Gastrocnemius medialis (tissue), 4 donors: ENCODE results near the gene PRR12.

ENCODE experiments used
- CTCF ChIP-seq, 5 experiments: fragments of 450-650 bp in 3 of 5; fragments of 200-600 bp in 2 of 5; sonication (generic) in 2 of 5; IDR thresholded peaks in 4 of 5; conservative IDR thresholded peaks in 1 of 5; 1 replicate in 4 of 5; 2 replicates in 1 of 5; pipeline ENCODE4 v1.5.1; 2016 to 2019; ENCODE audit warnings: antibody characterized with exemption in 5 of 5, mild to moderate bottlenecking in 3 of 5, moderate library complexity in 3 of 5
- POLR2A ChIP-seq, 2 donors: fragments of 450-650 bp; IDR thresholded peaks; one replicate each; pipeline ENCODE4 v1.6.1; 2017; ENCODE audit warnings: antibody characterized with exemption in 2 of 2, mild to moderate bottlenecking in 2 of 2, moderate library complexity in 2 of 2

DNA sequence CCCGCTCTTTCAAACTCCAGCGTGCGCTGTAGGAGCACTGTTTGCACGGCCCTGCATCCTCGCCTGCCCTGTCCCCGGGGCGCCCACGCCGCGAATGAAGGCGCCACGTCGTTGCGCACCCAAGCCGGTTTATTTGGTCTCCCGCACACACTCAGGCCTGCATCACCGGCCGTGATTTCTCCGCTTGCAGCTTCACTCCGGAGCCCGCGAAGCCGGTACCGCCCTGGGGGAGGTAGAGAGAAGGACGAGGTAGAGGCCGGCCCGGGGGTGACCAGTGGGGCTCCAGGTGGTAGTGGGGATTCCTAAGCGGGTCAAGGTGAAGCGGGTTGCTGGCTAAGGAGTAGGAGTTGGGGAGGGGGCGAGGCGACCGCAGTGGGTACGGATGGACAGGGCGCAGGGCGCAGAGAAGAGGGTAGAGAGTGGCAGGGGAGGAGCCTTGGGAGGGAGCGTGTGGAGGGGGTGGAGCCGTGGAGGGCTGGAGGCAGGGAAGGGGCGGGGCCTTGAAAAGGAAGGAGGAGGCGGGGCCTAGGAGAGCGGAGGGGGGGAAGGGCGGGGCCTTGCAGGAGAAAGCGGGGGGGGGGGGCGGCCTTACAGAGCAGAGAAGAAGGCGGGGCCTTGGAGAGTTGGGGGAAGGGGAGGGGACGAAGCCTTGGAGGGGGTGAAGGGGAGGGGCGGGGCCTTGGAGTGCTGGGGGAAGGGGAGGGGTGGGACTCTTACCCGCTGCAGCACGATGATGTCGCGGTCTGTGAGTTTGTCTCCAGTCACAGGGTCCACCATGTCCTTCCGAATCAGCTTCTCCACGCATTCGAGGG lies 35.2 kb upstream of the PRR12 start:
- TF ChIP-seq CTCF (IDR thresholded peaks at IDR 0.05 in 4 of 5, conservative IDR thresholded peaks at IDR 0.05 in 1 of 5) (no peak), POLR2A (IDR thresholded peaks at IDR 0.05) (no peak)
